Kidney epithelial cell (primary cell): Measurements from ENCODE around the gene GLB1L. TPM values are rescaled to one million over a fixed set of nuclear protein-coding genes. Genes with fewer than 3 reads are reported as not detected.
"Not testable (repeated sequence)": the region's sequence is repeated elsewhere in the genome, so short reads cannot be mapped to it uniquely, and the experiment has no call there.

Experiments used
- DNase-seq: peaks from one replicate; pipeline ENCODE4 v3.0.0-alpha.2; 2010; ENCODE audit warnings: low read depth
- H3K27me3 ChIP-seq: 2 replicates; pipeline ENCODE4 v1.6.0; 2011; ENCODE audit warnings: low read length; ENCODE audit not compliant: control insufficient read depth, insufficient read depth
- H3K36me3 ChIP-seq: 2 replicates; pipeline ENCODE4 v1.5.1; 2011; ENCODE audit warnings: low read length; ENCODE audit not compliant: control insufficient read depth, insufficient read depth
- H3K4me3 ChIP-seq: 2 replicates; pipeline ENCODE4 v1.5.1; 2011; ENCODE audit warnings: low read depth, mild to moderate bottlenecking, control low read depth, low read length
- CTCF ChIP-seq: IDR thresholded peaks from 2 replicates; pipeline ENCODE4 v1.5.1; 2011; ENCODE audit warnings: mild to moderate bottlenecking, moderate library complexity, low read length, control low read depth, inconsistent platforms; ENCODE audit not compliant: insufficient read depth, poor library complexity, severe bottlenecking
- total RNA-seq: library from RNA; depleted of rRNA; stranded (reverse); fragments of >200 nt; gene quantifications from 2 replicates; pipeline ENCODE4 v1.2.3, GENCODE V29; 2015

Gene GLB1L
- total RNA-seq, 1 donor from 2014 or later, result 19.8 TPM

DNA sequence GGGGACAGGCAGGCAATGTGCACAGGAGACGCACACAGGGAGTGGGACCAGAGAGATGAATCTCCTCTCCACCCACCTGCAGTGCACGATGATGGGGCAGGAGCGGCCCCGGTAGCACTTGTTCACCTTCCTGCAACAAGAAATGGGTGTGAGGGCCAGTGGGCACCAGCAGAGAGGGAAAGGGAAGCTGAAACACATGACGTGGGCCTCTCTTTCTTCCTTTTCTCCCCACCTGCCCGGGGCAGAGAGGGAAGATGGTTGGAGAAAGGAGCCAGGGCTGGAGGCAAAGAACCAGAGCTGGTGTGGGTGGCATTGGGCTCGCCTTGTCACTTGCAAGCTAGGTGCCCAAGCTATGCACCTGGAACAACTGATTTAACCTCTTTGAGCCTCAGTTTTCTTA is 46.1 kb upstream of the GLB1L start:
- H3K36me3 ChIP-seq, result no peaks in the 10 kb centered on the region
- H3K27me3 ChIP-seq, result no peaks in the 10 kb centered on the region
- no peak overlapping the region for H3K4me3 ChIP-seq
- no peak for TF ChIP-seq CTCF
- no peak for DNase-seq

DNA sequence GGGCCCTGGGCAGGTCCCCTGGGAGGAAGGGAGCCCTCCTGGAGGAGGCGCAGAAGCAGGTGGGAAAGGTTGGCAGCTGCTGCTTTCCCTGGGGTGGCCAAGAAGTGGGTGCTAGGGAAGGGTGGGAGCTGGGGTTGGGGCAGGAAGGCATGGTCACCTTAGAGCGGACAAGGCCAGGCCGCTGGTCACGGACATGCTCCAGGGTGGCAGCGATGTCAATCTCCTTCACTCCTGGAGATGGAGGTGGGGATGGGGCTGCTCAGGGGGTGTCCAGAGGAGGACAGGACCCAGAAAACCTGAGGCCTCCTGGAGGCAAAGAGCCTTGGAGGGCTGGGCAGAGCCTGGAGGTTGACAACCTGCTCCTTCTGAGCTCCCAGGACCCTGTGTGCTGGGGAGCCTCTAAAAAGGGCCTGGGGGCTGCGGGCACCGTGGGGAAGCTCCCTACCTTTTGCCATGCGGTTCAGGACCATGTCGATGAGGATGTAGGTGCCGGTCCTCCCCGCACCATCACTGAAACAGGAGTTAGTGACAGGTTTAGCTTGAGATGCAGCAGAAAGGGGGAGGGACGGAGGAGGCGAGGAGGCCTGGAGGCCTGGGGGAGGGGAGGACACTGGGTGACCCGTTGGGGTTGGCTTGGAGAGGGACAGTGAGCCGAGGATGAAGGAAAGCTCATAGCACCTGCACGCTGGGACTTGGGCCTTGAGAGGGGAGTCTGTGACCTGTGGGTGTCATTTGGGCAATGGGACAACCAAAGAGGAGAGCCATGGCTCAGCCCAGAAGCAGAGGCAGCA is 45.3 kb upstream of the GLB1L start:
- no peak for TF ChIP-seq CTCF

GRCh38 chr2:219289537-219290361 is 44.5 kb upstream of the GLB1L start:
- Histone ChIP-seq H3K27me3 (no peaks in the 10 kb centered on the region), H3K4me3 (no peak overlapping the region), H3K36me3 (no peaks in the 10 kb centered on the region)
- no peak for TF ChIP-seq CTCF
- DNase-seq, result no peak

More for the DNA sequence above, 45.3 kb upstream of the GLB1L start:
- Histone ChIP-seq H3K36me3 (no peaks in the 10 kb centered on the region), H3K27me3 (no peaks in the 10 kb centered on the region), H3K4me3 (no peak overlapping the region)
- no peak for DNase-seq

- no peak for TF ChIP-seq CTCF
- H3K4me3 ChIP-seq, result no peak overlapping the region
- no peaks in the 10 kb centered on the region for H3K27me3 ChIP-seq
- H3K36me3 ChIP-seq, result no peaks in the 10 kb centered on the region
- DNase-seq, result no peak
Observed at GRCh38 chr2:219289195-219289536, 43.9 kb upstream of the GLB1L start.

GRCh38 chr2:219287580-219288265 is 42.5 kb upstream of the GLB1L start:
- no peak for DNase-seq
- no peak overlapping the region for H3K4me3 ChIP-seq
- no peaks in the 10 kb centered on the region for H3K27me3 ChIP-seq
- TF ChIP-seq CTCF, result no peak
- no peaks in the 10 kb centered on the region for H3K36me3 ChIP-seq

DNA sequence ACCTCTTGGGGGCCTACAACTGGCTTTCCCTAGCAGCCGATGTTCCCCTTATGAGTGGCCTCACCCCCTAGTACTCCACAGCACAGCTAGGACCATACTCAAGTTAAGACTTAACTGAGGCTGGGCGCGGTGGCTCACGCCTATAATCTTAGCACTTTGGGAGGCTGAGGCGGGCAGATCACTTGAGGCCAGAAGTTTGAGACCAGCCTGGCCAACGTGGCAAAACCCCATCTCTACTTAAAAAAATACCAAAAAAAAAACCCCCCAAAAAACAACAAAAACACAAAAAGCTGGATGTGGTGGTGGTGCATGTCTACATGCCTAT is 41.8 kb upstream of the GLB1L start:
- H3K36me3 ChIP-seq, DNase-seq, H3K27me3 ChIP-seq, H3K4me3 ChIP-seq: not testable (repeated sequence)
